BLaER1 (cell line): ENCODE measurements around the gene OLFML2A.

Experiments used
- H3K27ac ChIP-seq: shearing (Covaris generic); formaldehyde crosslinking; 2 replicates; pipeline ENCODE4 v1.8.1; 2022
- H3K27me3 ChIP-seq: shearing (Covaris generic); formaldehyde crosslinking; 2 replicates; pipeline ENCODE4 v1.8.1; 2022
- H3K36me3 ChIP-seq: shearing (Covaris generic); formaldehyde crosslinking; 2 replicates; pipeline ENCODE4 v1.8.1; 2022
- H3K4me1 ChIP-seq: shearing (Covaris generic); formaldehyde crosslinking; 2 replicates; pipeline ENCODE4 v1.8.1; 2022
- H3K4me2 ChIP-seq: shearing (Covaris generic); formaldehyde crosslinking; 2 replicates; pipeline ENCODE4 v1.8.1; 2022
- H3K4me3 ChIP-seq: shearing (Covaris generic); formaldehyde crosslinking; 2 replicates; pipeline ENCODE4 v1.8.1; 2022
- H3K9ac ChIP-seq: shearing (Covaris generic); formaldehyde crosslinking; 2 replicates; pipeline ENCODE4 v1.8.1; 2022
- H3K9me3 ChIP-seq: shearing (Covaris generic); formaldehyde crosslinking; 2 replicates; pipeline ENCODE4 v1.8.1; 2022
- H4K20me1 ChIP-seq: shearing (Covaris generic); formaldehyde crosslinking; 2 replicates; pipeline ENCODE4 v1.8.1; 2022
- Cebpa-rat ChIP-seq: shearing (Covaris generic); IDR thresholded peaks from 2 replicates; pipeline ENCODE4 v1.8.1; 2022

Gene OLFML2A

DNA sequence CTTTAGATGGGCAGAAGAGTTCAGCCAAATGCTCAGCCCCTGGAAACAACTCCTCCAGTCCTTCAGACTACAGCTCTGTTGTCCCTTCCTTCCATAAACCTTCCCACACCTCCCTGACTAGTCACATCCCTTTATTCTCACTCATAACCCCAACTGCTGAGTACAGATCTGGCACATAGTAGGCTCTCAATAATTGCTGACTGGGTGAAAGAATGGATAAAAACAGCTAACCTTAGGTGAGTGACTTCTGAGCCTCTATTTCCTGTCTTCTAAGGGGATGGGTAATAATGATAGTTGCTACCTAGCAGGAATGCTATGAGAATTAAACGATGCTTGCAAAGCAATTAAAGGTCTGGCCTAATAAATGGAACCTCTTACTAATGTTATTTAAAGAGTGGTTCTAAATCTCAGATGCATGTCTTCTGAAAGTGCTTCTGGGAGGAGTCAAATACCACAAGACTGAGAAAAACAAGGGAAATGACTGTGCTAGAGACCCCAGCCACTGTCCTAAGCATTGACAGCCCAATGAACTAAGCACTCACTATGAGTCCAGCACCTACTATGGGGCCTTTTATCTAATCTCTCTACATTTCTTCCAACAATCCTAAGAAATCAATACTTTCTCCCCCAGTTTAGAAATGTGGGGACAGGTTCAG lies 3.3 kb upstream of the OLFML2A start:
- Histone ChIP-seq H3K36me3 (no peaks in the 10 kb centered on the region), H4K20me1 (peaks cover 18% of the 10 kb centered on the region), H3K4me1 (peaks cover 28% of the 10 kb centered on the region), H3K9ac (no peak overlapping the region), H3K9me3 (no peaks in the 10 kb centered on the region), H3K4me2 (no peak overlapping the region), H3K27me3 (peaks cover 58% of the 10 kb centered on the region), H3K27ac (no peak overlapping the region), H3K4me3 (no peak overlapping the region)
- TF ChIP-seq Cebpa-rat: no peak

DNA sequence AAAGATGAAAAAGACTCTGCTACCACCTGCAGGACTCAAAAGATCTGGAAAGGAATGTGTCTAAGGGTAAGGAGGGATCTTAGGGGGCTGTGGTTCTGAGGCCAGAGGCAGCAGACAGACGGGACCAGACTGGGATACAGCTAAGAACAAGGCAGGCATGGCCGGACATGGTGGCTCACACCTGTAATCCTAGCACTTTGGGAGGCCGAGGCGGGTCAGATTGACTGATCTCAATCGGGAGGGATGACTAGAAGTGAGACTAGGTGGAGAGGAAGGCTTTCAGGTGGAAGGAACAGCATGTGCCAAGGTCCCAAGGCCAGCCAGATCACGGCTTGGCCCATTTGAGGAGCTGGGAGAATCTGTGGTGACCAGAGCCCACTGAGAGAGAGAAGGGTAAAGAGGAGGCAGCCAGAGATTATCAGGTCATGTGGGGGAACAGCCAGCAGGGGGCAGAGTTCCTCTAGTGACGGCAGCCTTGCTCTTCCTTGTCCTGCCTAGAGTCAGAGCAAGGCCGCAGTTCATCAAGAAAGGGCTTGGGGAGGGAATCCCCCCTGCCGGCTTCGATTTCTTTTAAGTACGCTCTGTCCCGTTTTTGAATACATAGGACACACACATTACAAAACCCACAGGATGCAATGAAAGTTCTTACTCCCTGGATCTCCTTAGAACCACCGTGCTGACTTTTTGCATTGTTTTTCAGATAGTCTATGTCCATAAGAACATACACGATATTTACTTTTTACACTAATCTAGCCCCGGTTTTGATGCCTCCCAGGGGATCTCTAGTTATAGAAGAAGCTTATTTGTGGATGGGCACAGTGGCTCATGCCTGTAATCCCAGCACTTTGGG lies 2.6 kb upstream of the OLFML2A start:
- Histone ChIP-seq H3K9ac (no peak overlapping the region), H3K4me2 (no peak overlapping the region), H4K20me1 (peaks cover 11% of the 10 kb centered on the region), H3K36me3 (no peaks in the 10 kb centered on the region), H3K4me3 (no peak overlapping the region), H3K27ac (no peak overlapping the region), H3K9me3 (no peaks in the 10 kb centered on the region), H3K4me1 (peaks cover 28% of the 10 kb centered on the region), H3K27me3 (peaks cover 54% of the 10 kb centered on the region)
- no peak for TF ChIP-seq Cebpa-rat

DNA sequence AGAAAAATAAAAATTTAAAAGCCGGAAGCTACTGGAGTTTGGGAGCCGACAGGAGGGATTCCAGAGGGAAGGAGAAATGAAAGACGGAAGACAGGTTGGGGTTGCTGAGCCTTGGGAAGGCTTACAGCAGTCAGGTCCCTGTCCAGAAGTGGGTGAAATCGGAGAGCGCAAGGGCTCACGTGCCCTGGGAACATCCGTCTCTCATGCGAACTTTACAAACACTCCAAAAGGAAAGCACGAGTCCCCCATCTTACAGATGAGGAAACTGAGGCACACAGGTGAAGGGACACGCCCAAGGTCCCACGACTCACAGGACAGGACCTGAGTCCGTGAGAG lies 347 bp upstream of the OLFML2A start:
- Histone ChIP-seq H3K9ac (peak overlapping the region; percentile 58; the same call in 1 of the 2 replicates), H3K36me3 (no peaks in the 10 kb centered on the region), H3K27ac (no peak overlapping the region), H3K9me3 (no peaks in the 10 kb centered on the region), H3K4me1 (peaks cover 17% of the 10 kb centered on the region), H3K4me3 (peak overlapping the region; percentile 66), H4K20me1 (no peaks in the 10 kb centered on the region; the same call in 1 of the 2 replicates), H3K27me3 (peaks cover 38% of the 10 kb centered on the region), H3K4me2 (peak overlapping the region; percentile 97)
- TF ChIP-seq Cebpa-rat: no peak

DNA sequence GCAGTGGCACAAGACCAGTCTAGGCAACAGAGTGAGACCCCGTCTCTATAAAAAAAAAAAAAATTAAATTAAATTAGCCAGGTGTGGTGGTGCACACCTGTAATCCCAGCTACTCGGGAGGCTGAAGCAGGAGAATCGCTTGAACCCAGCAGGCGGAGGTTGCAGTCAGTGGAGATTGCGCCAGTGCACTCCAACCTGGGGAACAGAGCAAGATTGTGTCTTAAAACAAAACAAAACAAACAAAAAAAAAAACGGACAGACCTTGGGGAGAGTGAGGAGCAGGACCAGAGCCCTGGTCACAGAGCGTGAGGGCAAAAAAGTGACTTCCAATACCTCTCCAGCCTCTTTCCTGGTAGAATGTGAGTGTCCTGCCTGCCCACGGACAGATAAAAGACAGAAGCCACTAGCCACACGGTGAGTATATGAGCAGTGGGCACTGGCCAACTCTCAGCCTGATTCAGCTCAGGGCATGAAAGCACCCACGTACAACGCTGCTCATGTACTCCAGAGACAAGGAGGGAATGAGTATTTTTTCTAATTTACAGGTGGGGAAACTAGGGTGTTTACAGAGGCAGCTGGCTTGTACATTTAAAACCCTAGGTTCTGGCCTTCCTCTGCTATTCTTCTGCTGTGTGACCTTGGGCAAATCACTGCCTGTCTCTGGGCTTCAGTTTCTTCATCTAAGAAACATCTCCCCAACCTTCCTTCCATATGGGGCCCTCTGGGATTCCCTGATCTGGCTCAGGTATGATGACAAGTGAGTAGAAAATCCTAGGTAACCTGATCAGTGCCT lies 1.8 kb downstream of the OLFML2A start:
- no peak for TF ChIP-seq Cebpa-rat
- H3K4me3 ChIP-seq: no peak overlapping the region
- no peak overlapping the region for H3K27ac ChIP-seq
- H3K4me2 ChIP-seq: no peak overlapping the region
- H3K9ac ChIP-seq: no peak overlapping the region
- no peaks in the 10 kb centered on the region for H3K9me3 ChIP-seq
- H3K27me3 ChIP-seq: peaks cover 38% of the 10 kb centered on the region
- H3K4me1 ChIP-seq: peaks cover 14% of the 10 kb centered on the region
- no peaks in the 10 kb centered on the region; the same call in 1 of the 2 replicates for H4K20me1 ChIP-seq
- no peaks in the 10 kb centered on the region for H3K36me3 ChIP-seq

DNA sequence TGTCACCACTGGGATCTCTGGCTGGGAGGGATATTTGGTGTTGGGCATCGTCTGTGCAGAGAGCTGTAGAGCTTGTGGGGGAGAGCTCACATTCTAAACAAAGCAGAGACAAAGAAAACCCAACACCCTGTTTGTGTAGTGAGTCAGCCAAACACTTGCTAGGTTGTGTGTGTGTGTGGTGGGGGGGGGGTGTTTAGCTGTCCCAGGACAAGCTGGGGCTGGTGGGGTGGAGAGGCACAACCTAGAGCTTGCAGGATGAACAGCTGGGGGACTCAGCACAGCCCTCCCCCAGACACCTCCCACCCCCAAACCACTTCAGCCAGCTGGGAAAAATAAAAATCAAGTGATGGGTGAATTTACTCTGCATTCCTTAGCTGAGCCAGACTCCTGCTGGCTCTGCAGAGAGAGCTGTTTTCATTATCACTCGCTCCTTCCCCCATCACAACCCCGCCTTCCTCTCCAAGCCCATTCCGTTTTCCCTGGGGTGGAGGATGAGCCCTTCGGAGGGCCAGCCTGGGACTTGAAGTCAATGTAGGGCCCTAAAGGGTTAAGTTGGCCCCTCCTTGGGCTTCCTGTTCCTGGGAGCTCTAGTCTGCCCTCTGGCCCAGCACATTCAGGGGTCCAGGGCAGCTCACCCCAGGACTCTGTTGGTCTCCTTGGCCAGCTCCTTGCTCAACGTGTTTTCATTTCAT lies 2.6 kb downstream of the OLFML2A start:
- no peak overlapping the region for H3K27ac ChIP-seq
- H3K4me1 ChIP-seq: peaks cover 22% of the 10 kb centered on the region
- H3K9me3 ChIP-seq: no peaks in the 10 kb centered on the region
- no peaks in the 10 kb centered on the region; the same call in 1 of the 2 replicates for H4K20me1 ChIP-seq
- H3K4me3 ChIP-seq: no peak overlapping the region
- H3K36me3 ChIP-seq: no peaks in the 10 kb centered on the region
- H3K27me3 ChIP-seq: peaks cover 38% of the 10 kb centered on the region
- H3K9ac ChIP-seq: no peak overlapping the region
- no peak overlapping the region for H3K4me2 ChIP-seq
- TF ChIP-seq Cebpa-rat: no peak

DNA sequence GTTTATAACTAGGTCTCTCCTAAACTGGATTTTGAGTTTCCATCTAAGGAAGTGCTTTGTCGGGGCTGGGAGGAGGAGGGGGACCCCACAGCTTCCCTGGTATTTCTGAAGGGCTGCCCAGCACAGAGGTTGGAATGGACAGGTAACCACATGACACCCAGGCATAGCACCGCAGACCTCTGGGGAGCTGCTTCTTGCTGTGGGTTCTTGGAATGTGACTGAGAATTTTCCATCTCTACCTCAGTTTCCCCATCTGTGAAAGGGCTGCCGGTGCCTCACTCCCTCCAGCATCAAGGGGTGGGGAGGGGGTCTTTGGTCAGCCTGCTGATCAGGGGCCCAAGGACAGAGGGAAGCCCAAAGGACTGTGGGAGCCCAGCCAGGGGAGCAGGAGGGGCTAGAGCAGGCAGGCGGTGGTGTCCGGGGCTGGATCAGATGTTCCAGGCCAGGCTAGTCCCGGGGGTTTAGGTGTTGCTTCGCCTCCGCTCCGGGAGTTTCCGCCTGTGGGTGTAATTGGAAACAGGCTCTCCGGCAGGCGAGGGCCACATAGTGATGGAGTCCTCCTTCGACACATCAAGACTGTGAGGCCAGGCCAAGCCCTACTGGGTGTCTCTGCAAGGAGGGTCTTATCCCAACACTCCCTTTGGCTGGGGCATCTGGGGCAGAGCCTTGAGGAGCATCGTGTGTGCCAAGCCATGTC lies 3.3 kb downstream of the OLFML2A start:
- TF ChIP-seq Cebpa-rat: no peak
- H3K36me3 ChIP-seq: no peaks in the 10 kb centered on the region
- no peak overlapping the region for H3K4me2 ChIP-seq
- H3K27ac ChIP-seq: no peak overlapping the region
- peaks cover 37% of the 10 kb centered on the region for H3K27me3 ChIP-seq
- H4K20me1 ChIP-seq: no peaks in the 10 kb centered on the region; the same call in 1 of the 2 replicates
- no peaks in the 10 kb centered on the region for H3K9me3 ChIP-seq
- H3K9ac ChIP-seq: no peak overlapping the region
- H3K4me1 ChIP-seq: peaks cover 27% of the 10 kb centered on the region
- no peak overlapping the region for H3K4me3 ChIP-seq

DNA sequence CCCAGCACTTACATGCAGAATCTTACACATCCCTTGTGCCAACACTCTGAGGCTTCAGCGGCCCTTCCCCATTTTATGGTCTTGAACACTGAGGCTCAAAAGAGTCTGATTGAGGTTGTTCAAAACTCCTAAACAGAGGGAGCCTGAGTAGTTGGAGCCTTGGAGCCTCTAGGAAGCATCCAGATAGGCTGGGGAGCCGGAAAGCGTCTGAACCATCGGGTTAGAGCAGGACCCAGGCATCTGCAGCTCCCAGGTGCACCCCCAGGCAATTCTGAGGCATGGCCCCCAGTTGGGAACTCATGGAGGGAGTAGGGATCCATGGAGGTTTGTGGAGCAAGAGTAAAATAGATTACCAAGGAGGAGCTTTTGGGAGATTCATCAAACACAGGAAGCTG lies 3.8 kb downstream of the OLFML2A start:
- H3K27ac ChIP-seq: no peak overlapping the region
- H3K9ac ChIP-seq: no peak overlapping the region
- no peak for TF ChIP-seq Cebpa-rat
- H3K4me3 ChIP-seq: no peak overlapping the region
- no peak overlapping the region for H3K4me2 ChIP-seq
- H3K9me3 ChIP-seq: no peaks in the 10 kb centered on the region
- peaks cover 31% of the 10 kb centered on the region for H3K27me3 ChIP-seq
- H4K20me1 ChIP-seq: no peaks in the 10 kb centered on the region; the same call in 1 of the 2 replicates
- no peaks in the 10 kb centered on the region for H3K36me3 ChIP-seq
- peaks cover 27% of the 10 kb centered on the region for H3K4me1 ChIP-seq

DNA sequence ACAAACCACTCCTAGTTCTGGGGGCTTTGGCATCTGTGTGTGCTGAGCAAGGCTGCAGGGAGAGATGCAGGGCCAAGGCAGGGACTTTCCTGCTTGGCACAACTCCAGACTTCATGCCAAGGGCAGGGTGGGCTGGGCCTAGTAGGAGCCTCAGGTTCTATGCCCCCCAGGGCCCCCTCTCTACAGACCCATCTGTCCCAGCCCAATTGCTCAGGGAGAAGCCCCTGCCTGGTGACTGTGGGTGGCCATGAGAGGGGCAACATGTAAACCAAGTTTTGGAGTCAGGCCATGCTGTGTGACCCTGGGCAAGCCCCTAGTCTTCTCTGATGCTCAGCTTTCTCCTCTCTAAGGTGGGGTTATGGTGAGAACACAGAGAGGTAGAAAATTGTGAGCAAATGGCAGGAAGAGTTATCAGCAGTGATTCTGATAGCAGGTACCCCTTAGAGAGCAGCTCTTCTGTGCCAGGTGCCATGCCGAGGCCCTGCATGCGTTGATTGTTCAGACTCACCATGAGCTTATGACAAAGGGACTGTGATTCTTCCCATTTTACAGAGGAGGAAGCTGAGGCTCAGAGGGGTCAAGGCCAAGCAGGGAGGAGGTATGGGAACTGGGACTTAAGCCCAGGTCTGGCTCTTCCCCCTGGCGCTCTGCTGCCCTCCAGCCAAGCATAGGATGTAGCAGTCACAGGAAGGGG lies 5.2 kb downstream of the OLFML2A start:
- Histone ChIP-seq H3K36me3 (no peaks in the 10 kb centered on the region), H3K4me3 (no peak overlapping the region), H3K4me1 (peaks cover 20% of the 10 kb centered on the region), H3K9ac (no peak overlapping the region), H3K4me2 (no peak overlapping the region), H4K20me1 (no peaks in the 10 kb centered on the region), H3K27ac (no peak overlapping the region), H3K9me3 (no peaks in the 10 kb centered on the region), H3K27me3 (peaks cover 18% of the 10 kb centered on the region)
- TF ChIP-seq Cebpa-rat: no peak
